ENCODE results near the gene TCEANC2.

DNA sequence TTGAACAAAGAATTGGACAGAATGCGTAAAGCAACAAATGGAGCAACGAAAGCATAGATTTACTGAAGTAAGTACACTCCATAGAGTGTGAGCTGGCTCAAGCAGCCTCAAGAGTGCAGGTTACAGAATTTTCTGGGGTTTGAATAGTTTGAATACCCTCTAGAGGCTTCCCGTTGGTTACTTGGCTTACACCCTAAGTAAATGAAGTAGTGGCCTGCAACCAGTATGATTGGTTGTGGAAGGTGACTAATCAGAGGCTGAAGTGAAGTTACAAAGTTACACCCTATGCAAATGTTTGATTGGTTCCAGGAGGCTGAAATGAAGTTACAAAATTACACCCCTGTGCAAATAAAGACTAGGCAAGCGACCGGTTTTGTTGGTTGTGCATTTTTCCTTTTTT, 10.9 kb downstream of the TCEANC2 start:
- TF ChIP-seq, protein P1, sequence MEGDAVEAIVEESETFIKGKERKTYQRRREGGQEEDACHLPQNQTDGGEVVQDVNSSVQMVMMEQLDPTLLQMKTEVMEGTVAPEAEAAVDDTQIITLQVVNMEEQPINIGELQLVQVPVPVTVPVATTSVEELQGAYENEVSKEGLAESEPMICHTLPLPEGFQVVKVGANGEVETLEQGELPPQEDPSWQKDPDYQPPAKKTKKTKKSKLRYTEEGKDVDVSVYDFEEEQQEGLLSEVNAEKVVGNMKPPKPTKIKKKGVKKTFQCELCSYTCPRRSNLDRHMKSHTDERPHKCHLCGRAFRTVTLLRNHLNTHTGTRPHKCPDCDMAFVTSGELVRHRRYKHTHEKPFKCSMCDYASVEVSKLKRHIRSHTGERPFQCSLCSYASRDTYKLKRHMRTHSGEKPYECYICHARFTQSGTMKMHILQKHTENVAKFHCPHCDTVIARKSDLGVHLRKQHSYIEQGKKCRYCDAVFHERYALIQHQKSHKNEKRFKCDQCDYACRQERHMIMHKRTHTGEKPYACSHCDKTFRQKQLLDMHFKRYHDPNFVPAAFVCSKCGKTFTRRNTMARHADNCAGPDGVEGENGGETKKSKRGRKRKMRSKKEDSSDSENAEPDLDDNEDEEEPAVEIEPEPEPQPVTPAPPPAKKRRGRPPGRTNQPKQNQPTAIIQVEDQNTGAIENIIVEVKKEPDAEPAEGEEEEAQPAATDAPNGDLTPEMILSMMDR (conservative IDR thresholded peaks at IDR 0.05): no peak
- TF ChIP-seq ZFX (IDR thresholded peaks at IDR 0.05): no peak
